GM12865 (cell line): ENCODE measurements around the gene DNMBP.

Experiments used
- DNase-seq: peaks from one replicate; pipeline ENCODE4 v3.0.0; 2010; ENCODE audit warnings: low read depth
- H3K4me3 ChIP-seq: 2 replicates; pipeline ENCODE4 v1.5.1; 2011; ENCODE audit warnings: mild to moderate bottlenecking, low read depth, low read length, control low read depth
- TF ChIP-seq, protein P1 (sequence below): IDR thresholded peaks from 2 replicates; pipeline ENCODE4 v1.5.1; 2011; ENCODE audit warnings: low read length, control low read depth, low read depth, inconsistent platforms; ENCODE audit not compliant: insufficient read depth; ENCODE audit errors: missing control alignments

The DNMBP gene

DNA sequence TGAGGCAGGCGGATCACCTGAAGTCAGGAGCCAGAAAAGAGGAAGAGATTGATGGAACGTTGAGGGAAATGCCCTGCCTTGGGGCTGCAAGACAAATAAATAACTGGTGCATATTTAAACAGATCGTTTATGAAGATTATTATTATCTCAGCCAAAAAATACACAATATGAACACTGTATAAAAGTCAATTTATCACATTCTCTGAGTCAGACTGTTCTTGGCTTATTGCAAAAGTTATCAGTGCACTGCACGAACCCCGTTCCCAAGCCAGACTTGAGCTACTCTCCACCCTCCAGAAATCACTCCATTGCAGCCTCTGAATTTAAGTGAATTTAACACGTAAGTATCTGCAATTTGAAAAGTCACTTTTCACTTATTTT, 1.6 kb downstream of the DNMBP start:
- peak overlapping the region; percentile 100 for H3K4me3 ChIP-seq
- DNase-seq = no peak
- TF ChIP-seq, protein P1, sequence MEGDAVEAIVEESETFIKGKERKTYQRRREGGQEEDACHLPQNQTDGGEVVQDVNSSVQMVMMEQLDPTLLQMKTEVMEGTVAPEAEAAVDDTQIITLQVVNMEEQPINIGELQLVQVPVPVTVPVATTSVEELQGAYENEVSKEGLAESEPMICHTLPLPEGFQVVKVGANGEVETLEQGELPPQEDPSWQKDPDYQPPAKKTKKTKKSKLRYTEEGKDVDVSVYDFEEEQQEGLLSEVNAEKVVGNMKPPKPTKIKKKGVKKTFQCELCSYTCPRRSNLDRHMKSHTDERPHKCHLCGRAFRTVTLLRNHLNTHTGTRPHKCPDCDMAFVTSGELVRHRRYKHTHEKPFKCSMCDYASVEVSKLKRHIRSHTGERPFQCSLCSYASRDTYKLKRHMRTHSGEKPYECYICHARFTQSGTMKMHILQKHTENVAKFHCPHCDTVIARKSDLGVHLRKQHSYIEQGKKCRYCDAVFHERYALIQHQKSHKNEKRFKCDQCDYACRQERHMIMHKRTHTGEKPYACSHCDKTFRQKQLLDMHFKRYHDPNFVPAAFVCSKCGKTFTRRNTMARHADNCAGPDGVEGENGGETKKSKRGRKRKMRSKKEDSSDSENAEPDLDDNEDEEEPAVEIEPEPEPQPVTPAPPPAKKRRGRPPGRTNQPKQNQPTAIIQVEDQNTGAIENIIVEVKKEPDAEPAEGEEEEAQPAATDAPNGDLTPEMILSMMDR = no peak

DNA sequence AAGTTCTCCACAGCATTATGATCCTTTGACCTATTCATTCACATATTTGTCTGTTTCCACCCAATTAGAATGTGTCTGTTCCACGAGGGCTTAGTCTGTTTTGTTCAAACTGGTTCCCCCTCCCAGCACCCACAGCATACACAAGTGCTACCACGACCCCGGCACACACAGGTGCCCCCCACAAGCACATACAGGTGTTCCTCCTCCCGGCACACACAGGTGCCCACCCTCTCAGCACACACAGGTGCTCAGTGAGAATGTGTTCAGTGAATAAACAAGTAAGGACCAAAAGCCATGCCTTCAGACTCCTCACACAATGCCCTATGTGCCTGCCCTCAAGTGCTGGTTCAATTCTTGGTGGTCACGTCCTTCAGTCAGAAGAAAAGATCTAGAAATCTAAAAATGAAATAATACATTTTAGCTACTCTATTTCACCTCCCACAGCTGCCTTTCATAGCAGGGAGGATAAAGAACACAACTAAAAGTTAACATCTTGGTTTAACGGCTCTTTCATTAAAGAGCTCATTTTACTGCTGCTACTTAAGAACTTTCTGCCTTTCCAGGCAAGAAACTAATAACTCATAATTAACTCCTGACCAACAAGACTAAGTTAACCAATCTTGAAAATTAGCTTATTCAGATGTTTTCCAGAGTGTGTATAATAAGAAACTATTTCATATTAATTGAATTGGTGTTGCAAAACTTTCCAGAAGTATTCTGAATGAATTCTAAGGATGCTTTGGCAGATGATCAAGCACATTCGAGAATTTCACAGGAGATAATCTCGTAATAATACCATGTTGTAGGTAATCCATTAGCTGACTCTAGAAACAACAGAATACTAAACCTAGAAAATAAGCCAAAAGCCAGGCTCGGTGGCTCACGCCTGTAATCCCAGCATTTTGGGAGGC, 2.3 kb downstream of the DNMBP start:
- TF ChIP-seq, protein P1 = no peak
- DNase-seq = no peak
- peak overlapping the region; percentile 100 for H3K4me3 ChIP-seq

DNA sequence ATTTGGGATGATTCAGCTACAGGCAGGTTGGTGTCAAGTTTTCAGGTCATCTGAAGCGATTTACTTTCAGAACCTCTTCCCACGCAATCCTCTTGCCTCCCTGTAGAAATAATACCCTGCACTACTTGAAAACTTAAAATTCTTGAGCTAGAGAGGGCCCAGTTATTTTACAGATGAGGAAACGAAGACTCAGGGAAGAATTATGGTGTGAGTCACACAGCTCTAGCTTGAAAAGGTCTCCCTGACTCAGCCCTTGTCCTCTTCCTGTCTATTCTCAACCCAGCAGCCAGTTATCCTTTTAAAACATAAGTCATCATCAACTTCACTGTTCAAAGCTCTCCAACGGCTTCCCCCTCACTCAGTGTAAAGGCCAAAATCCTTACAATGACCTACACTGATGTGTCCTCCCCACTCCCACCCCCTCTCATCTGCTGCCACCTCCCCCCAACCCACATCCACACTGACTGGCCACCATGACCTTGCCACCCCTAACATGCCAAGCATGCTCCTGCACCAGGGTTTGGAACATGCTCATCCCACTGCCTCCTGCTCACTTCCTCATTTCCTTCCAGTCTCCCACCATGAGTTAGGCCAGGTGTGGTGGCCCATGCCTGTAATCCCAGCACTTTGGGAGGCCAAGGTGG, 3.4 kb downstream of the DNMBP start:
- peak overlapping the region; percentile 100 for H3K4me3 ChIP-seq
- TF ChIP-seq, protein P1 = no peak
- peak; percentile 71 for DNase-seq

DNA sequence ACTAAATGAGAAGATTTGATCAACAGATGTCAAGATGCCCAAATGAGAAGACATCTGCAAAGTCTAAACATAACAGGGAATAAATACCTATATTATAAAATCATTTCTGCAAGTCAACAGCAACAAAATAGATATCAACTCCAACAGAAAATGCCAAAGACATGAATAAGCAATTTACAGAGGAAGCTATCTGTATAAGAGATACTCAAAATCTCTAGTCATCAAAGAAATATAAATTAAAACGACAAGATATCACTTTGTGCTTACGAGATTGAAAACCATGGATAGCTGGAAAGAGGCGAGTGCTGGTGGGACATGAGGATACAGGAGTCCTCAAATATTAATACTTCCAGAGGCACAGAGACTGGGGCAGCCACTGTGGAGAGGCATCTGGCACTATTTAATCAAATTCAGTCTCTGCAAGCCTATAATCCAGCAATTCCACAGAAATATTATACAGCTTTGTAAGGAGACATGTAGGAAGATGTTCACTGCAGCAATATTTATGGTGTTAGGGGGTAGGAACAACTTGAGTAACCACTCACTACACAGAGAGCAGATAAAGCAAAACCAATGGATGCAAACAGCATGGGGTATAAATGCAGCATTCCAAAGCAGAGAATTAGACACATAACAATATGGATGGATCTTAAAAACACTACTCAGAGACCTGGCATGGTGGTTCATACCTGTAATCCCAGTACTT, 4.8 kb downstream of the DNMBP start:
- no peak for DNase-seq
- TF ChIP-seq, protein P1 = no peak
- no peak overlapping the region for H3K4me3 ChIP-seq

DNA sequence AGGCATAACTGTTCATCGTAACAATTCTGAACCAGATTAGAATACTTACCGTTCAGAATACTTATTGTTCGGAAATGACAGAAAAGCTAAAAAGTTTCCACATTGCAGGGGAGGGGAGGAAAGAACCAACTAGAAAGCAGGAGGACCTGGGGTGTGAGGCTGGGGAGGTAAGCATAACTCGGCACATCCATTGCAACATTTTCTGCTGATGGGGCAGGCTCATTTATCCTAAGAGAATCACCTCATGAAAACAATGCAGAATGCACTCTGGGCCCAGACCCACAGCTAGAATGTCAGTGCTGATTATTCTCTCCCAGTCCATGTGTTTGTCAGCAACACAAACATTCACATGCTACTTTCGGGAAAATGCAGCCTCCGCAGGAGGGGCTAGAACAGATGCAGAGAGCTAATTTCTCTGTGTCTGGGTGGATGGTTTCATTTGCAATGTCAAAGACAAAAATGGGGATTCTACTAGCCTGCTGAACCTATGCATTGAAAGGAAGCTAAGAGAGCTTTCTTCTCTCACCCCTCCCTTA, 9.6 kb downstream of the DNMBP start:
- TF ChIP-seq, protein P1 = no peak
- no peak for DNase-seq
- H3K4me3 ChIP-seq = no peak overlapping the region

DNA sequence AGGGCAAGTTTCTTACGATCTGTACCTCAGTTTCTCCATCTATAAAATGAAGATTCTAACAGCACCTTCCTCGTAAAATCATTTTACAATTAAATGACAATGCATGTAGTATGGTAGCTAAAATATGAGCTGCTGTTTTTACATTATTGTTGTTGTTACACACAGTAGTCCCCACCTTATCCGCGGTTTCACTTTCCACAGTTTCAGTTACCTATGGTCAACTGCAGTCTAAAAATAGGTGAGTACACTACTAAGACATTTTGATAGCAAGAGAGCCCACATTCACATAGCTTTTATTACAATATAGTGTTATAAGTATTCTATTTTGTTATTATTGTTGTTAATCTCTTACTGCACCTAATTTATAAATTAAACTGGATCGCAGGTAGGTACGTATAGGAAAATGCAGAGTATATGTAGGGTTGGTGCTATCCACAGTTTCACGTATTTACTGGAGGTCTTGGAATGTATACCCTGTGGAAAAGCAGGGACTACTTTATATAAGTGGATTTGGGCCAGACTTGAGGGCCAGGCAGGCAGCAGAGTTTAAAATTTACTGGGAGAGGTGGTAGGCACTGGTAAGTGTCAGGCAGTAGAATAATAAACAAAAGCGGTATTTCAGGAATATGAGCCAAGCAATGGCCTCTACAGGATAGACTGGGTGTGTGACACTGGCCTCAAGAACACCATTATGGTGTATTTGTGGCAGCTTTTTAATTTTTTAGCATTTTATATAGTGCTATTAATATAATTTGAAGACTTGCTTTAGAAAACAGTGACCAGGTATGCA, 10.2 kb downstream of the DNMBP start:
- TF ChIP-seq, protein P1 = no peak

More for the DNA sequence above, 10.2 kb downstream of the DNMBP start:
- no peak for DNase-seq
- H3K4me3 ChIP-seq = no peak overlapping the region
